ENCODE measurements around the gene DAZAP1.

DAZAP1 gene

GRCh38 chr19:1481893-1482360, 74.5 kb downstream of the DAZAP1 start:
- Histone ChIP-seq H3K4ac (ENCODE audit: low read depth, low read length) (no peak overlapping the region), H3K79me2 (ENCODE audit: control insufficient read depth, insufficient read depth, low read length) (peaks cover 2% of the 10 kb centered on the region), H3K18ac (ENCODE audit: low read length) (no peak overlapping the region), H3K23ac (ENCODE audit: low read length) (no peak overlapping the region), H2BK15ac (replicated peaks; ENCODE audit: low read depth) (no peak overlapping the region), H2BK5ac (ENCODE audit: low read length) (no peak overlapping the region), H3K79me1 (ENCODE audit: low read length) (peaks cover 6% of the 10 kb centered on the region), H4K8ac (ENCODE audit: low read depth, low read length) (no peak overlapping the region), H3K4me3 (ENCODE audit: low read length) (no peak overlapping the region), H2BK120ac (ENCODE audit: low read depth, low read length) (no peak overlapping the region), H3K9ac (ENCODE audit: low read length) (no peak overlapping the region), H3K4me2 (ENCODE audit: low read length) (no peak overlapping the region), H4K5ac (ENCODE audit: low read length) (no peak overlapping the region), H2AK5ac (ENCODE audit: low read length) (no peak overlapping the region), H3K27me3 (ENCODE audit: insufficient read depth, low read length, poor library complexity) (no peaks in the 10 kb centered on the region), H3K56ac (ENCODE audit: low read length) (no peak overlapping the region), H3K36me3 (ENCODE audit: control insufficient read depth, insufficient read depth, low read length) (no peaks in the 10 kb centered on the region), H3K4me1 (ENCODE audit: control insufficient read depth, low read depth, low read length) (no peaks in the 10 kb centered on the region), H3K27ac (ENCODE audit: low read depth, low read length) (no peak overlapping the region)
- no CpG with 5 or more reads among the region's 36 CpGs for WGBS (ENCODE audit: extremely low coverage, insufficient coverage, low lambda C conversion rate)
- no peak for DNase-seq

- H3K27me3 ChIP-seq (ENCODE audit: insufficient read depth, low read length, poor library complexity): no peaks in the 10 kb centered on the region
- no peaks in the 10 kb centered on the region for H3K36me3 ChIP-seq (ENCODE audit: control insufficient read depth, insufficient read depth, low read length)
- H3K56ac ChIP-seq (ENCODE audit: low read length): no peak overlapping the region
- H3K4me3 ChIP-seq (ENCODE audit: low read length): no peak overlapping the region
- no peak overlapping the region for H2BK15ac ChIP-seq (replicated peaks; ENCODE audit: low read depth)
- DNase-seq: no peak
- H4K8ac ChIP-seq (ENCODE audit: low read depth, low read length): no peak overlapping the region
- no peak overlapping the region for H3K18ac ChIP-seq (ENCODE audit: low read length)
- H3K4ac ChIP-seq (ENCODE audit: low read depth, low read length): no peak overlapping the region
- H3K27ac ChIP-seq (ENCODE audit: low read depth, low read length): no peak overlapping the region
- no peak overlapping the region for H3K9ac ChIP-seq (ENCODE audit: low read length)
- H2BK5ac ChIP-seq (ENCODE audit: low read length): no peak overlapping the region
- H3K4me2 ChIP-seq (ENCODE audit: low read length): no peak overlapping the region
- H2AK5ac ChIP-seq (ENCODE audit: low read length): no peak overlapping the region
- H3K79me2 ChIP-seq (ENCODE audit: control insufficient read depth, insufficient read depth, low read length): peaks cover 2% of the 10 kb centered on the region
- no peak overlapping the region for H2BK120ac ChIP-seq (ENCODE audit: low read depth, low read length)
- H3K23ac ChIP-seq (ENCODE audit: low read length): no peak overlapping the region
- H4K5ac ChIP-seq (ENCODE audit: low read length): no peak overlapping the region
- H3K4me1 ChIP-seq (ENCODE audit: control insufficient read depth, low read depth, low read length): no peaks in the 10 kb centered on the region
- no CpG with 5 or more reads among the region's 37 CpGs for WGBS (ENCODE audit: extremely low coverage, insufficient coverage, low lambda C conversion rate)
- H3K79me1 ChIP-seq (ENCODE audit: low read length): peaks cover 3% of the 10 kb centered on the region
Observed at GRCh38 chr19:1482361-1483130, 75.2 kb downstream of the DAZAP1 start.

GRCh38 chr19:1483131-1483978, 76.0 kb downstream of the DAZAP1 start:
- H3K27ac ChIP-seq (ENCODE audit: low read depth, low read length): no peak overlapping the region
- DNase-seq: no peak
- H3K79me2 ChIP-seq (ENCODE audit: control insufficient read depth, insufficient read depth, low read length): peaks cover 2% of the 10 kb centered on the region
- H3K36me3 ChIP-seq (ENCODE audit: control insufficient read depth, insufficient read depth, low read length): no peaks in the 10 kb centered on the region
- no peak overlapping the region for H2AK5ac ChIP-seq (ENCODE audit: low read length)
- no peak overlapping the region for H4K5ac ChIP-seq (ENCODE audit: low read length)
- H3K23ac ChIP-seq (ENCODE audit: low read length): no peak overlapping the region
- H3K4me2 ChIP-seq (ENCODE audit: low read length): no peak overlapping the region
- no CpG with 5 or more reads among the region's 77 CpGs for WGBS (ENCODE audit: extremely low coverage, insufficient coverage, low lambda C conversion rate)
- peaks cover 3% of the 10 kb centered on the region for H3K79me1 ChIP-seq (ENCODE audit: low read length)
- no peaks in the 10 kb centered on the region for H3K4me1 ChIP-seq (ENCODE audit: control insufficient read depth, low read depth, low read length)
- H2BK5ac ChIP-seq (ENCODE audit: low read length): no peak overlapping the region
- H3K56ac ChIP-seq (ENCODE audit: low read length): no peak overlapping the region
- H3K4me3 ChIP-seq (ENCODE audit: low read length): no peak overlapping the region
- H3K9ac ChIP-seq (ENCODE audit: low read length): no peak overlapping the region
- H2BK15ac ChIP-seq (replicated peaks; ENCODE audit: low read depth): no peak overlapping the region
- no peak overlapping the region for H3K18ac ChIP-seq (ENCODE audit: low read length)
- H3K4ac ChIP-seq (ENCODE audit: low read depth, low read length): no peak overlapping the region
- no peak overlapping the region for H2BK120ac ChIP-seq (ENCODE audit: low read depth, low read length)
- H4K8ac ChIP-seq (ENCODE audit: low read depth, low read length): no peak overlapping the region
- H3K27me3 ChIP-seq (ENCODE audit: insufficient read depth, low read length, poor library complexity): no peaks in the 10 kb centered on the region

GRCh38 chr19:1483979-1484428, 76.6 kb downstream of the DAZAP1 start:
- no peak for DNase-seq

More at GRCh38 chr19:1483979-1484428, 76.6 kb downstream of the DAZAP1 start:
- H3K27ac ChIP-seq (ENCODE audit: low read depth, low read length): no peak overlapping the region
- H3K4me2 ChIP-seq (ENCODE audit: low read length): no peak overlapping the region
- H3K56ac ChIP-seq (ENCODE audit: low read length): no peak overlapping the region
- no peak overlapping the region for H2AK5ac ChIP-seq (ENCODE audit: low read length)
- H3K4ac ChIP-seq (ENCODE audit: low read depth, low read length): no peak overlapping the region
- WGBS (ENCODE audit: extremely low coverage, insufficient coverage, low lambda C conversion rate): no CpG with 5 or more reads among the region's 23 CpGs
- H3K23ac ChIP-seq (ENCODE audit: low read length): no peak overlapping the region
- no peak overlapping the region for H3K18ac ChIP-seq (ENCODE audit: low read length)
- no peak overlapping the region for H4K8ac ChIP-seq (ENCODE audit: low read depth, low read length)
- no peak overlapping the region for H2BK5ac ChIP-seq (ENCODE audit: low read length)
- H3K79me2 ChIP-seq (ENCODE audit: control insufficient read depth, insufficient read depth, low read length): no peaks in the 10 kb centered on the region
- H2BK15ac ChIP-seq (replicated peaks; ENCODE audit: low read depth): no peak overlapping the region
- H4K5ac ChIP-seq (ENCODE audit: low read length): no peak overlapping the region
- H3K36me3 ChIP-seq (ENCODE audit: control insufficient read depth, insufficient read depth, low read length): no peaks in the 10 kb centered on the region
- no peaks in the 10 kb centered on the region for H3K79me1 ChIP-seq (ENCODE audit: low read length)
- no peak overlapping the region for H2BK120ac ChIP-seq (ENCODE audit: low read depth, low read length)
- no peaks in the 10 kb centered on the region for H3K27me3 ChIP-seq (ENCODE audit: insufficient read depth, low read length, poor library complexity)
- H3K4me3 ChIP-seq (ENCODE audit: low read length): no peak overlapping the region
- H3K4me1 ChIP-seq (ENCODE audit: control insufficient read depth, low read depth, low read length): no peaks in the 10 kb centered on the region
- H3K9ac ChIP-seq (ENCODE audit: low read length): no peak overlapping the region

Measured in mesendoderm (in vitro differentiated cells).